Astrocyte (in vitro differentiated cells and primary cell): ENCODE data around the gene GM2A. TPM values are rescaled to one million over a fixed set of nuclear protein-coding genes. Genes with fewer than 3 reads are reported as not detected.

ENCODE experiments used
- DNase-seq: peaks from one replicate; pipeline ENCODE4 v3.0.0-alpha.2; 2010; ENCODE audit warnings: low read depth
- FAIRE-seq: peaks from 2 replicates; lab custom pipeline; 2011; peaks lifted over from hg19 to GRCh38; lab: Jason Lieb, UNC
- H2AFZ ChIP-seq: 2 replicates; pipeline ENCODE4 v1.6.0; 2012; ENCODE audit warnings: low read depth, low read length, inconsistent platforms
- H3K27ac ChIP-seq: 2 replicates; pipeline ENCODE4 v1.5.1; 2011; ENCODE audit warnings: low read depth, low read length, inconsistent platforms
- H3K27me3 ChIP-seq: 2 replicates; pipeline ENCODE4 v1.6.0; 2011; ENCODE audit warnings: low read length, inconsistent platforms; ENCODE audit not compliant: insufficient read depth
- H3K36me3 ChIP-seq: 2 replicates; pipeline ENCODE4 v1.5.1; 2011; ENCODE audit warnings: low read length, inconsistent platforms; ENCODE audit not compliant: insufficient read depth
- H3K4me1 ChIP-seq: 2 replicates; pipeline ENCODE4 v1.5.1; 2011; ENCODE audit warnings: low read length, inconsistent platforms; ENCODE audit not compliant: insufficient read depth
- H3K4me2 ChIP-seq: 2 replicates; pipeline ENCODE4 v1.6.0; 2012; ENCODE audit warnings: low read length, inconsistent platforms
- H3K4me3 ChIP-seq: 2 replicates; pipeline ENCODE4 v1.5.1; 2011; ENCODE audit warnings: low read depth, mild to moderate bottlenecking, low read length, inconsistent platforms; ENCODE audit not compliant: insufficient read depth
- H3K79me2 ChIP-seq: 2 replicates; pipeline ENCODE4 v1.6.0; 2012; ENCODE audit warnings: mild to moderate bottlenecking, low read length, inconsistent platforms; ENCODE audit not compliant: insufficient read depth
- H3K9ac ChIP-seq: 2 replicates; pipeline ENCODE4 v1.6.0; 2012; ENCODE audit warnings: mild to moderate bottlenecking, low read length, inconsistent platforms
- H3K9me3 ChIP-seq: 2 replicates; pipeline ENCODE4 v1.5.1; 2012; ENCODE audit warnings: low read depth, mild to moderate bottlenecking, low read length, inconsistent platforms; ENCODE audit not compliant: insufficient read depth
- H4K20me1 ChIP-seq: 2 replicates; pipeline ENCODE4 v1.6.0; 2012; ENCODE audit warnings: low read length, inconsistent platforms; ENCODE audit not compliant: insufficient read depth
- H3K27ac Mint-ChIP-seq: one replicate; pipeline ENCODE4 v1.8.0; 2021; ENCODE audit warnings: mild to moderate bottlenecking, mixed read lengths; ENCODE audit not compliant: unreplicated experiment
- H3K27me3 Mint-ChIP-seq: one replicate; pipeline ENCODE4 v1.8.0; 2021; ENCODE audit warnings: low read depth, mixed read lengths; ENCODE audit not compliant: unreplicated experiment
- H3K36me3 Mint-ChIP-seq: one replicate; pipeline ENCODE4 v1.8.0; 2021; ENCODE audit warnings: low read depth, mixed read lengths; ENCODE audit not compliant: unreplicated experiment
- H3K4me1 Mint-ChIP-seq: one replicate; pipeline ENCODE4 v1.8.0; 2021; ENCODE audit warnings: low read depth, mixed read lengths; ENCODE audit not compliant: unreplicated experiment
- H3K4me3 Mint-ChIP-seq: one replicate; pipeline ENCODE4 v1.8.0; 2021; ENCODE audit warnings: mild to moderate bottlenecking, moderate library complexity, mixed read lengths; ENCODE audit not compliant: unreplicated experiment
- H3K9me3 Mint-ChIP-seq: one replicate; pipeline ENCODE4 v1.8.0; 2021; ENCODE audit warnings: mild to moderate bottlenecking, mixed read lengths; ENCODE audit not compliant: unreplicated experiment
- CTCF ChIP-seq: IDR thresholded peaks from 2 replicates; pipeline ENCODE4 v1.5.1; 2011; ENCODE audit warnings: low read depth, mild to moderate bottlenecking, inconsistent platforms, low read length, moderate library complexity; ENCODE audit not compliant: insufficient read depth
- EZH2 ChIP-seq: IDR thresholded peaks from 2 replicates; pipeline ENCODE4 v1.6.1; 2012; ENCODE audit warnings: mild to moderate bottlenecking, low read length, inconsistent platforms; ENCODE audit not compliant: insufficient read depth
- total RNA-seq: library from RNA; stranded (reverse); gene quantifications from 2 replicates; pipeline ENCODE4 v1.2.1, GENCODE V29; 2021

The GM2A gene
- total RNA-seq, 1 donor from 2014 or later, result 23.4 TPM

DNA sequence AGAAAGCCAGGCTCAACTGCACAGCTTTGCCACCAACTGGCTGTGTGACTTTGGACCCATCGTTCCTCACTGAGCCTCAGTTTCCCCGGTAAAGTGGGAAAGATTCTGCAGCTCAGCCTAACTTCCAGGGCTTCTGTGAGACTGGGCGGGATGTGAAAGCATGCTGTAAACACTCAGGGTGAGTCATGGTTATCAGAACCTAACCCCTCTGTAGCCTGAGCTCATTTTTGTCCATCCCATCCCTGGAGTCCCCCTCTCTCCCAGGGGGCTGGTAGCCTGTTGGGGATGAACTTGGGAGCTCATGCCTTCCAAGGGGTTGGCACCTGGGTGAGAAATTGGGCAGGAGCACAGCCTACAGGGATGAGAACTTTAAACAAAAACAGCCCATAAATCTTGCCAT lies 31.4 kb upstream of the GM2A start:
- H3K27me3 Mint-ChIP-seq, result peaks cover 17% of the 10 kb centered on the region
- H3K4me1 ChIP-seq, result no peaks in the 10 kb centered on the region
- H2AFZ ChIP-seq, result no peak overlapping the region
- no peak overlapping the region for H3K4me2 ChIP-seq
- H3K27me3 ChIP-seq, result no peaks in the 10 kb centered on the region
- no peaks in the 10 kb centered on the region for H4K20me1 ChIP-seq
- FAIRE-seq (no peak), DNase-seq (peak; percentile 9)
- no peak overlapping the region for H3K4me3 Mint-ChIP-seq
- H3K79me2 ChIP-seq, result no peaks in the 10 kb centered on the region
- TF ChIP-seq EZH2 (no peak), CTCF (no peak)
- H3K36me3 ChIP-seq, result no peaks in the 10 kb centered on the region
- H3K4me1 Mint-ChIP-seq, result peaks cover 2% of the 10 kb centered on the region
- H3K9ac ChIP-seq, result no peak overlapping the region
- no peak overlapping the region for H3K27ac ChIP-seq
- H3K4me3 ChIP-seq, result no peak overlapping the region
- H3K9me3 Mint-ChIP-seq, result no peaks in the 10 kb centered on the region
- H3K9me3 ChIP-seq, result no peaks in the 10 kb centered on the region
- no peak overlapping the region for H3K27ac Mint-ChIP-seq
- no peaks in the 10 kb centered on the region for H3K36me3 Mint-ChIP-seq

- no peak for TF ChIP-seq CTCF
- no peak for TF ChIP-seq EZH2
- H3K4me2 ChIP-seq, result no peak overlapping the region
- no peak overlapping the region for H3K4me3 ChIP-seq
- H3K27me3 ChIP-seq, result no peaks in the 10 kb centered on the region
- Mint-ChIP-seq H3K9me3 (no peaks in the 10 kb centered on the region), H3K27me3 (peaks cover 17% of the 10 kb centered on the region), H3K4me1 (peaks cover 2% of the 10 kb centered on the region), H3K27ac (no peak overlapping the region), H3K4me3 (peak overlapping the region; percentile 45), H3K36me3 (no peaks in the 10 kb centered on the region)
- DNase-seq (no peak), FAIRE-seq (no peak)
- H3K4me1 ChIP-seq, result no peaks in the 10 kb centered on the region
- H3K27ac ChIP-seq, result no peak overlapping the region
- H3K79me2 ChIP-seq, result no peaks in the 10 kb centered on the region
- no peaks in the 10 kb centered on the region for H4K20me1 ChIP-seq
- H3K9me3 ChIP-seq, result no peaks in the 10 kb centered on the region
- no peak overlapping the region for H3K9ac ChIP-seq
- no peak overlapping the region for H2AFZ ChIP-seq
- no peaks in the 10 kb centered on the region for H3K36me3 ChIP-seq
Observed at GRCh38 chr5:151222054-151222789, 30.8 kb upstream of the GM2A start.

DNA sequence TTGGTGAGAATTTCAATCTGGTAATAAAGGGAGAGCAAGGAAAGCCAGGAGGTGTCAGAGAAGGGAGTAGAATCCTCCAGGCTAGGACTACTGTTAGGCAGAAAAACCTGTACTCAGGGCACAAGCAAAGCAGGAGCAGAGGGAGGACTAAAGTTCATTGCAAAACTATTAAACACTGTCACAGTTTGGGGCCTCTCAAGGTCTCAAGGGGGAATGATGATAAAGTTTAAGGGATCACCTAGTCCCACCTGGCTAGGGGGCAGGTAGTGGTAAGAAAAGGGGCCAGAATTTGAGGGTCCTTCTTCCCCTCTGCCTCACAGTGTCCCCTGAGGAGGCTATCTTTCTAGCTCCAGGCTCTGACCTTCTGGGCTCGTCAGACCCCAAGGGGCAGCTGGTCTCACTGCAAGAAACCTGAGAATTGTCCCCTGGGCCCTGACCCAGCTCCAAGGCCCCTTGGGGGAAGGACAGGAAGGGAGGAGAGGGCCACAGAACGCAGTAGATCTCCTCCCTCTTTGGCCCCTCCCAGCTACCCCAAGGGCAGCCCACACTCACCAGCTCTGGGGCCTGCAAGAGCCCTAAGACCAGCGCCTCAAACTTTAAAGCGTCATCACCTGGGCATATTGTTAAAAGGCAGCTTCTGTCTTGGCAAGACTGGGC lies 30.1 kb upstream of the GM2A start:
- no peaks in the 10 kb centered on the region for H3K9me3 ChIP-seq
- no peaks in the 10 kb centered on the region for H3K36me3 Mint-ChIP-seq
- DNase-seq (no peak), FAIRE-seq (no peak)
- H3K36me3 ChIP-seq, result no peaks in the 10 kb centered on the region
- H3K4me3 Mint-ChIP-seq, result peak overlapping the region; percentile 79
- no peaks in the 10 kb centered on the region for H3K9me3 Mint-ChIP-seq
- no peaks in the 10 kb centered on the region for H3K4me1 ChIP-seq
- no peaks in the 10 kb centered on the region for H3K27me3 ChIP-seq
- H3K4me3 ChIP-seq, result peak overlapping the region; percentile 58
- peaks cover 2% of the 10 kb centered on the region for H3K4me1 Mint-ChIP-seq
- no peak overlapping the region for H3K9ac ChIP-seq
- peak overlapping the region; percentile 85 for H3K4me2 ChIP-seq
- H3K79me2 ChIP-seq, result no peaks in the 10 kb centered on the region
- peaks cover 17% of the 10 kb centered on the region for H3K27me3 Mint-ChIP-seq
- H2AFZ ChIP-seq, result peak overlapping the region; percentile 68
- H3K27ac ChIP-seq, result no peak overlapping the region
- no peak for TF ChIP-seq EZH2
- no peak for TF ChIP-seq CTCF
- H3K27ac Mint-ChIP-seq, result no peak overlapping the region
- H4K20me1 ChIP-seq, result no peaks in the 10 kb centered on the region
